DND-41 (cell line): ENCODE results near the gene BMPR2.

Experiments used
- CTCF ChIP-seq: IDR thresholded peaks from 2 replicates; pipeline ENCODE4 v1.5.1; 2012; ENCODE audit warnings: borderline replicate concordance, low read length, moderate library complexity, mild to moderate bottlenecking; ENCODE audit not compliant: poor library complexity, severe bottlenecking; ENCODE audit errors: extremely low read depth
- EZH2 ChIP-seq: IDR thresholded peaks from 3 replicates; pipeline ENCODE4 v1.6.1; 2012; ENCODE audit warnings: borderline replicate concordance, low read depth, mild to moderate bottlenecking, moderate library complexity, low read length, inconsistent platforms; ENCODE audit not compliant: severe bottlenecking

DNA sequence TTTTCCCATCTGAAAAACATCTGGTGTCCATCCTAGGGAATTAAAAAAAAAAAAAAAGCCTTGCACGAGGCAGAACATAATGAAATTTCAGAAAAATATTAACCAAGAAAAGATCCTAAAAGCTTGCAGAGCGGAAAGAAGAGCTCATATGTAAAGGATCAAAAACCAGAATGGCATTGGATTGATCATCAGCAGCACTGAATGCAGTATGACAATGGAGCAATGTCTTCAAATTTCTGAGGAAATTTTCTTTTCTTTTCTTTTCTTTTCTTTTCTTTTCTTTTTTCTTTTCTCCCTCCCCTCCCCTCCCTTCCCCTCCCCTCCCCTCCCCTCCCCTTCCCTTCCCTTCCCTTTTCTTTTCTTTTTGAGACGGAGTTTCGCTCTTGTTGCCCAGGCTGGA is 237.4 kb downstream of the BMPR2 start:
- TF ChIP-seq CTCF: no peak
- TF ChIP-seq EZH2: no peak
